ENCODE results near the gene LAMTOR4.
A peak's percentile ranks its signal among the peaks of the same experiment; 100 is the strongest.

The LAMTOR4 gene

GRCh38 chr7:100148559-100149328 is at the start of gene LAMTOR4:
Gene LAMTOR4, plus strand, starts transcription at chr7:100148918. Its CDS starts 55 bp downstream, at chr7:100148973.
- peak; percentile 98 for DNase-seq (ENCODE audit: low spot score)

- DNase-seq (ENCODE audit: low spot score): no peak
These were observed 49.3 kb upstream of the LAMTOR4 start for GRCh38 chr7:100099452-100099851.

GRCh38 chr7:100100420-100101015 is 48.2 kb upstream of the LAMTOR4 start:
- peak; percentile 92 for DNase-seq (ENCODE audit: low spot score)

GRCh38 chr7:100101016-100101862 is 47.5 kb upstream of the LAMTOR4 start, which contains the start of the genes AP4M1 and MCM7:
Gene AP4M1, plus strand, starts transcription at chr7:100101643. Its CDS starts 72 bp downstream, at chr7:100101715.
Gene MCM7, minus strand, starts transcription at chr7:100101397. Its CDS starts 103 bp downstream, at chr7:100101294.
- DNase-seq (ENCODE audit: low spot score): peak; percentile 95

GRCh38 chr7:100102950-100103840 is 45.5 kb upstream of the LAMTOR4 start:
- no peak for DNase-seq (ENCODE audit: low spot score)

GRCh38 chr7:100105534-100105933 is 43.2 kb upstream of the LAMTOR4 start:
- DNase-seq (ENCODE audit: low spot score): no peak

- no peak for DNase-seq (ENCODE audit: low spot score)
These were observed 42.1 kb upstream of the LAMTOR4 start for GRCh38 chr7:100106633-100107032.

- no peak for DNase-seq (ENCODE audit: low spot score)
These were observed 41.5 kb upstream of the LAMTOR4 start for GRCh38 chr7:100107125-100107737.

- no peak for DNase-seq (ENCODE audit: low spot score)
These were observed 40.8 kb upstream of the LAMTOR4 start for GRCh38 chr7:100107890-100108289.

GRCh38 chr7:100109521-100110163 is 39.1 kb upstream of the LAMTOR4 start:
- DNase-seq (ENCODE audit: low spot score): no peak

GRCh38 chr7:100111156-100111555 is 37.6 kb upstream of the LAMTOR4 start:
- no peak for DNase-seq (ENCODE audit: low spot score)

- DNase-seq (ENCODE audit: low spot score): no peak
These were observed 36.8 kb upstream of the LAMTOR4 start for GRCh38 chr7:100111914-100112313.

GRCh38 chr7:100115026-100115425 is 33.7 kb upstream of the LAMTOR4 start:
- no peak for DNase-seq (ENCODE audit: low spot score)

- no peak for DNase-seq (ENCODE audit: low spot score)
These were observed 30.2 kb upstream of the LAMTOR4 start for GRCh38 chr7:100118388-100119071.

GRCh38 chr7:100119072-100119969 is 29.4 kb upstream of the LAMTOR4 start, which contains the start of the genes CNPY4 and TAF6:
Gene CNPY4, plus strand, starts transcription at chr7:100119634. Its CDS starts 111 bp downstream, at chr7:100119745.
Gene TAF6, minus strand, starts transcription at chr7:100119358. Its CDS starts 5,149 bp downstream, at chr7:100114209.
- peak; percentile 98 for DNase-seq (ENCODE audit: low spot score)

- peak; percentile 72 for DNase-seq (ENCODE audit: low spot score)
These were observed 28.6 kb upstream of the LAMTOR4 start for GRCh38 chr7:100119970-100120732.

GRCh38 chr7:100120733-100121036 is 28.0 kb upstream of the LAMTOR4 start:
- peak; percentile 36 for DNase-seq (ENCODE audit: low spot score)

- no peak for DNase-seq (ENCODE audit: low spot score)
These were observed 26.7 kb upstream of the LAMTOR4 start for GRCh38 chr7:100122067-100122466.

Data from hematopoietic multipotent progenitor cell treated with erythropoietin and hydrocortisone succinate and interleukin-3 and kit ligand, for 17 days (in vitro differentiated cells).